Loucy (cell line): Measurements from ENCODE around the gene JOSD2.

ENCODE experiments used
- H2AFZ ChIP-seq: fragments of 200-600 bp; sonication (generic); 2 replicates; pipeline ENCODE4 v1.6.0; 2016; ENCODE audit warnings: antibody characterized with exemption, mild to moderate bottlenecking, low read length, moderate library complexity
- H3F3A ChIP-seq: fragments of 200-600 bp; 2 replicates; pipeline ENCODE4 v1.6.0; 2016; ENCODE audit warnings: antibody characterized with exemption, low read depth, mild to moderate bottlenecking
- H3K27me3 ChIP-seq: fragments of 200-600 bp; sonication (generic); 2 replicates; pipeline ENCODE4 v1.6.1; 2014; ENCODE audit warnings: low read length, mild to moderate bottlenecking; ENCODE audit not compliant: insufficient read depth, poor library complexity, severe bottlenecking
- H3K36me3 ChIP-seq: fragments of 200-600 bp; sonication (generic); 2 replicates; pipeline ENCODE4 v1.6.1; 2016; ENCODE audit warnings: low read length; ENCODE audit not compliant: insufficient read depth
- H3K4me1 ChIP-seq: fragments of 200-600 bp; sonication (generic); 2 replicates; pipeline ENCODE4 v1.5.1; 2014; ENCODE audit warnings: low read length, mild to moderate bottlenecking; ENCODE audit not compliant: insufficient read depth, poor library complexity, severe bottlenecking
- H3K4me2 ChIP-seq: fragments of 200-600 bp; sonication (generic); 2 replicates; pipeline ENCODE4 v1.6.0; 2014; ENCODE audit warnings: antibody characterized with exemption, low read length, low read depth, mild to moderate bottlenecking; ENCODE audit not compliant: poor library complexity, severe bottlenecking
- H3K4me3 ChIP-seq: fragments of 200-600 bp; sonication (generic); 2 replicates; pipeline ENCODE4 v1.5.1; 2014; ENCODE audit warnings: low read length, mild to moderate bottlenecking, mixed read lengths; ENCODE audit not compliant: poor library complexity, severe bottlenecking
- H3K79me2 ChIP-seq: fragments of 200-600 bp; sonication (generic); 2 replicates; pipeline ENCODE4 v1.6.1; 2014; ENCODE audit warnings: low read length; ENCODE audit not compliant: insufficient read depth
- H3K9ac ChIP-seq: fragments of 200-600 bp; sonication (generic); 2 replicates; pipeline ENCODE4 v1.6.0; 2014; ENCODE audit warnings: mild to moderate bottlenecking, low read depth, low read length, moderate library complexity; ENCODE audit not compliant: poor library complexity, severe bottlenecking
- H3K9me2 ChIP-seq: fragments of 200-600 bp; sonication (generic); replicated peaks from 2 replicates; pipeline ENCODE4 v1.6.1; 2016; ENCODE audit warnings: low read depth, low read length, mixed read lengths
- H3K9me3 ChIP-seq: fragments of 200-600 bp; sonication (generic); 2 replicates; pipeline ENCODE4 v1.6.1; 2014; ENCODE audit warnings: mild to moderate bottlenecking, antibody characterized with exemption, low read length, low read depth; ENCODE audit not compliant: insufficient read depth
- H4K20me1 ChIP-seq: fragments of 200-600 bp; sonication (generic); 2 replicates; pipeline ENCODE4 v1.6.0; 2014; ENCODE audit warnings: antibody characterized with exemption, low read length, mild to moderate bottlenecking; ENCODE audit not compliant: insufficient read depth, poor library complexity, severe bottlenecking
- EZH2phosphoT487 ChIP-seq: fragments of 200-600 bp; IDR thresholded peaks from 2 replicates; pipeline ENCODE4 v1.6.1; 2018; ENCODE audit warnings: antibody characterized with exemption, mild to moderate bottlenecking, moderate library complexity, borderline replicate concordance
- TF ChIP-seq, protein P1 (sequence below): fragments of 200-600 bp; sonication (generic); conservative IDR thresholded peaks from 2 replicates; pipeline ENCODE4 v1.5.1; 2014; ENCODE audit warnings: mild to moderate bottlenecking, antibody characterized with exemption, low read length

The JOSD2 gene

DNA sequence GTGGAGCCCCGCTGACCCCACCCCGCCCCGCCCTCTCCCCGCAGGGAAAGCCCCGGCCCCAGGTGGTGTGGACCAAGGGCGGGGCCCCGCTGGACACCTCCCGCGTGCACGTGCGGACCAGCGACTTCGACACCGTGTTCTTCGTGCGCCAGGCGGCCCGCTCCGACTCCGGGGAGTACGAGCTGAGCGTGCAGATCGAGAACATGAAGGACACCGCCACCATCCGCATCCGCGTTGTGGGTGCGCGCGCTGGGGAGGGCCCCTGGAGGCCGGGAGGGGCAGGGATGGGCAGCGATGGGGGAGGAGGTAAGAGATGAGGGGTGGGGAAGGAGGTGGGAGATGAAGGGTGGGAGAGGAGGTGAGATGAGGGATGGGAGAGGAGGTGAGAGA lies 51.9 kb downstream of the JOSD2 start:
- no peaks in the 10 kb centered on the region for H3K79me2 ChIP-seq
- H4K20me1 ChIP-seq, result no peaks in the 10 kb centered on the region
- no peaks in the 10 kb centered on the region for H3K36me3 ChIP-seq
- no peaks in the 10 kb centered on the region for H3K9me3 ChIP-seq
- no peaks in the 10 kb centered on the region for H3F3A ChIP-seq
- no peak overlapping the region for H3K4me3 ChIP-seq
- H3K27me3 ChIP-seq, result no peaks in the 10 kb centered on the region
- no peaks in the 10 kb centered on the region for H3K9me2 ChIP-seq
- H2AFZ ChIP-seq, result no peak overlapping the region
- H3K4me1 ChIP-seq, result no peaks in the 10 kb centered on the region
- no peak overlapping the region for H3K9ac ChIP-seq
- TF ChIP-seq, protein P1, sequence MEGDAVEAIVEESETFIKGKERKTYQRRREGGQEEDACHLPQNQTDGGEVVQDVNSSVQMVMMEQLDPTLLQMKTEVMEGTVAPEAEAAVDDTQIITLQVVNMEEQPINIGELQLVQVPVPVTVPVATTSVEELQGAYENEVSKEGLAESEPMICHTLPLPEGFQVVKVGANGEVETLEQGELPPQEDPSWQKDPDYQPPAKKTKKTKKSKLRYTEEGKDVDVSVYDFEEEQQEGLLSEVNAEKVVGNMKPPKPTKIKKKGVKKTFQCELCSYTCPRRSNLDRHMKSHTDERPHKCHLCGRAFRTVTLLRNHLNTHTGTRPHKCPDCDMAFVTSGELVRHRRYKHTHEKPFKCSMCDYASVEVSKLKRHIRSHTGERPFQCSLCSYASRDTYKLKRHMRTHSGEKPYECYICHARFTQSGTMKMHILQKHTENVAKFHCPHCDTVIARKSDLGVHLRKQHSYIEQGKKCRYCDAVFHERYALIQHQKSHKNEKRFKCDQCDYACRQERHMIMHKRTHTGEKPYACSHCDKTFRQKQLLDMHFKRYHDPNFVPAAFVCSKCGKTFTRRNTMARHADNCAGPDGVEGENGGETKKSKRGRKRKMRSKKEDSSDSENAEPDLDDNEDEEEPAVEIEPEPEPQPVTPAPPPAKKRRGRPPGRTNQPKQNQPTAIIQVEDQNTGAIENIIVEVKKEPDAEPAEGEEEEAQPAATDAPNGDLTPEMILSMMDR, result no peak
- no peak for TF ChIP-seq EZH2phosphoT487
- H3K4me2 ChIP-seq, result no peak overlapping the region

DNA sequence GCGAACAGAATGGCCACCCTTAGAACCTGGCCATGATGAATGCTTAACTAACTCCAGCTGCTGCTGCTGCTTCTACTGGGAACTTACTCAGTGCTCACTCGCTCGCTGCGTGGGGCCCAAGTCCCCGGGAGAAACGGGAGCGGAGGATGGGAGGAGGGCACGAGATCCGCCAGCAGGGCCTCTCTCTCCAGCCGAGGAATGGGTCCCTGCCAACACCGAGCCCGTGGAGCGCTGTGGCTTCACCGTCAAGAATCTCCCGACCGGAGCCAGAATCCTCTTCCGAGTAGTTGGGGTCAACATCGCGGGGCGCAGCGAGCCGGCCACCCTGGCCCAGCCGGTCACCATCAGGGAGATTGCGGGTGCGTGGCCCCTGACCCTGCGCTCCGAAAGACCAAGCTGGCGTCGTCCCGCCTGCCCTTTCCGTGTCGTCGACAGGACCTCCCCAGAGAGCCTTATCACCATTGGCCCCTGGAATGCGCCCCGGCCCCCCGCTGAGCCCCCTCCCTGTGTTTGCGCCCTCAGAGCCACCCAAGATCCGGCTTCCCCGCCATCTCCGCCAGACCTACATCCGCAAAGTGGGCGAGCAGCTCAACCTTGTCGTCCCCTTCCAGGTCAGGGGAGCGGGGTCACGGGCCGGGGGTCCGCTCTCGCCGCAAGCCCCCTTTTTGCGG lies 52.5 kb downstream of the JOSD2 start:
- Histone ChIP-seq H3K27me3 (no peaks in the 10 kb centered on the region), H3K4me2 (no peak overlapping the region), H3K79me2 (no peaks in the 10 kb centered on the region), H4K20me1 (no peaks in the 10 kb centered on the region), H3K9me2 (no peaks in the 10 kb centered on the region), H2AFZ (no peak overlapping the region), H3F3A (no peaks in the 10 kb centered on the region), H3K9me3 (no peaks in the 10 kb centered on the region), H3K4me1 (no peaks in the 10 kb centered on the region), H3K4me3 (no peak overlapping the region), H3K36me3 (no peaks in the 10 kb centered on the region), H3K9ac (no peak overlapping the region)
- no peak for TF ChIP-seq EZH2phosphoT487
- TF ChIP-seq, protein P1, result no peak

DNA sequence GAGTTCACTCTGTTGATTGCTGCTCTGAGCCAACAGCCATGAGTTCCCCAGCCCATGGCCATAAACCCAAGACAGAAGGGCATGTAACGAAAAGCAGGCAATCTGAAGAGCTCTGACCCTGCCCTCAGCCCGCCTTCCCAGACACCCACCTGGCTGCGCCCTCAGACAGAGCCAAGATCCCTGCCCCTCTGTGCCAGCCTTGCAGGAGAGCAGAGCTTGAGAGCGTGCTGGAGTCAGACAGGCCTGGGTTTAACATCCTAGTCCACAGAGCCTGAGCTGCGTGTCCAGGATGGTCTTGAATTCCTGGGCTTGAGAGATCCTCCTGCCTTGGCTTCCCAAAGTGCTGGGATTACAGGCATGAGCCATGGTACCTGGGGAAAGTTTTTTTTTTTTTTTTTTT lies 53.7 kb downstream of the JOSD2 start:
- Histone ChIP-seq H3F3A (no peaks in the 10 kb centered on the region), H3K79me2 (no peaks in the 10 kb centered on the region), H3K9me2 (no peaks in the 10 kb centered on the region), H4K20me1 (no peaks in the 10 kb centered on the region), H3K36me3 (no peaks in the 10 kb centered on the region), H3K27me3 (no peaks in the 10 kb centered on the region), H3K4me1 (no peaks in the 10 kb centered on the region), H3K4me2 (no peak overlapping the region), H3K4me3 (no peak overlapping the region), H2AFZ (no peak overlapping the region), H3K9ac (no peak overlapping the region), H3K9me3 (no peaks in the 10 kb centered on the region)
- TF ChIP-seq, protein P1, result no peak
- TF ChIP-seq EZH2phosphoT487, result no peak
